T-cell (primary cell): Measurements from ENCODE around the gene KCNJ14. TPM values are rescaled to one million over a fixed set of nuclear protein-coding genes. Genes with fewer than 3 reads are reported as not detected.

Experiments
- ATAC-seq, 4 experiments: fragments of 200-7000 bp in 3 of 4; fragments of 150-1000 bp in 1 of 4; cut with Tn5 transposase; replicated peaks in 1 of 4; 1 replicate in 3 of 4; 2 replicates in 1 of 4; pipeline ENCODE4 v1.10.0; 2021; ENCODE audit warnings: moderate library complexity in 3 of 4, mild to moderate bottlenecking in 2 of 4, moderate number of reproducible peaks in 1 of 4
- CTCF ChIA-PET, 2 donors: fragments of 300-600 bp; sonication (Branson Sonifier 250); formaldehyde crosslinking; loops; one replicate each; lab custom pipeline; 2022; ENCODE audit warnings: antibody characterized with exemption in 2 of 2; lab: Charles Lee
- POLR2A ChIA-PET, 2 donors: fragments of 300-600 bp; sonication (Branson Sonifier 250); formaldehyde crosslinking; loops; one replicate each; lab custom pipeline; 2022; ENCODE audit warnings: antibody characterized with exemption in 2 of 2; lab: Charles Lee
- DNase-seq, 35 experiments: peaks; one replicate each; pipeline versions ENCODE4 v3.0.0 to v3.0.0-alpha.2; 2013 to 2023
- H3K27ac ChIP-seq: one replicate; pipeline ENCODE4 v1.5.1; 2013; ENCODE audit warnings: low read length
- H3K27me3 ChIP-seq, 2 experiments: replicated peaks in 1 of 2; 1 replicate in 1 of 2; 2 replicates in 1 of 2; pipeline versions ENCODE4 v1.6.1 to v1.7.0; 2013; ENCODE audit warnings: low read length in 1 of 2, mixed read lengths in 1 of 2; ENCODE audit not compliant: control insufficient read depth in 2 of 2, insufficient read depth in 2 of 2; ENCODE audit errors: extremely low read depth in 1 of 2
- H3K36me3 ChIP-seq, 2 donors: 1 replicate in 1 of 2; 2 replicates in 1 of 2; pipeline versions ENCODE4 v1.6.1 to v1.7.0; 2013; ENCODE audit warnings: low read length in 1 of 2; ENCODE audit not compliant: control insufficient read depth in 2 of 2, insufficient read depth in 1 of 2; ENCODE audit errors: extremely low read depth in 1 of 2
- H3K4me1 ChIP-seq, 2 experiments: 1 replicate in 1 of 2; 2 replicates in 1 of 2; pipeline versions ENCODE4 v1.6.1 to v1.7.0; 2013; ENCODE audit warnings: low read length in 2 of 2, mixed read lengths in 1 of 2; ENCODE audit not compliant: insufficient read depth in 2 of 2, control insufficient read depth in 1 of 2; ENCODE audit errors: extremely low read depth in 1 of 2
- H3K4me3 ChIP-seq, 2 donors: 1 replicate in 1 of 2; 2 replicates in 1 of 2; pipeline versions ENCODE4 v1.5.1 to v1.7.0; 2013; ENCODE audit warnings: mild to moderate bottlenecking in 2 of 2, low read length in 1 of 2, moderate library complexity in 1 of 2; ENCODE audit not compliant: control insufficient read depth in 1 of 2; ENCODE audit errors: extremely low read depth in 1 of 2
- H3K9me3 ChIP-seq: 2 replicates; pipeline ENCODE4 v1.7.0; 2013
- H3K27ac Mint-ChIP-seq, 2 donors: one replicate each; pipeline ENCODE4 v1.8.0; 2020 to 2021; ENCODE audit warnings: mild to moderate bottlenecking in 2 of 2, mixed read lengths in 2 of 2
- H3K27me3 Mint-ChIP-seq, 2 donors: one replicate each; pipeline ENCODE4 v1.8.0; 2021 to 2022; ENCODE audit warnings: mixed read lengths in 2 of 2
- H3K36me3 Mint-ChIP-seq: one replicate; pipeline ENCODE4 v1.8.0; 2021; ENCODE audit warnings: mixed read lengths
- H3K4me1 Mint-ChIP-seq, 3 donors: one replicate each; pipeline ENCODE4 v1.8.0; 2020 to 2022; ENCODE audit warnings: mixed read lengths in 3 of 3, mild to moderate bottlenecking in 1 of 3
- H3K4me3 Mint-ChIP-seq, 3 donors: one replicate each; pipeline ENCODE4 v1.8.0; 2020 to 2022; ENCODE audit warnings: mild to moderate bottlenecking in 3 of 3, mixed read lengths in 3 of 3, moderate library complexity in 3 of 3
- H3K9me3 Mint-ChIP-seq, 3 donors: one replicate each; pipeline ENCODE4 v1.8.0; 2020 to 2022; ENCODE audit warnings: mixed read lengths in 3 of 3
- WGBS: methylation state at CpG from one replicate; pipeline ENCODE4 v1.1.5; 2013; ENCODE audit warnings: missing lambda C conversion rate; ENCODE audit not compliant: insufficient coverage; 5-methylcytosine and 5-hydroxymethylcytosine counted together
- total RNA-seq, 35 experiments: library from RNA in 6 of 35; stranded (reverse) in 6 of 35; fragments of 120-200 nt in 1 of 35; gene quantifications; one replicate each; pipeline versions ENCODE4 v1.2.1 to v1.2.4 and lab custom pipeline; 2013 to 2026

Gene KCNJ14
- total RNA-seq, 5 donors from 2014 or later (not counting 1 experiment from before 2014, with no cell fraction given), result 2.6 to 3.5 (median 3.2) TPM

- H3K36me3 ChIP-seq, result no peaks in the 10 kb centered on the region
- no peak overlapping the region for H3K27ac ChIP-seq
- peaks cover 3 to 73% of the 10 kb centered on the region in 2 experiments for H3K27me3 ChIP-seq
- WGBS, result 40% methylated on average over 33 of the region's 59 CpGs
- no peaks in the 10 kb centered on the region for H3K9me3 ChIP-seq
- no peak overlapping the region for H3K4me3 ChIP-seq
- H3K36me3 Mint-ChIP-seq, result no peaks in the 10 kb centered on the region
- no peak overlapping the region for H3K27ac Mint-ChIP-seq
- H3K27me3 Mint-ChIP-seq, result peaks cover 11 to 32% of the 10 kb centered on the region in 2 donors
- H3K4me1 Mint-ChIP-seq, result peaks cover 10 to 42% (median 28%) of the 10 kb centered on the region in 3 donors
- DNase-seq (peak in 1 of 35 experiments; percentile 9), ATAC-seq (no peak)
- POLR2A ChIA-PET, result no interaction called here
- no peak overlapping the region for H3K4me3 Mint-ChIP-seq
- H3K9me3 Mint-ChIP-seq, result no peaks in the 10 kb centered on the region
- peaks cover 8 to 48% of the 10 kb centered on the region in 2 experiments for H3K4me1 ChIP-seq
- CTCF ChIA-PET, result no interaction called here
Observed at GRCh38 chr19:48498595-48499311, 43.4 kb downstream of the KCNJ14 start.

DNA sequence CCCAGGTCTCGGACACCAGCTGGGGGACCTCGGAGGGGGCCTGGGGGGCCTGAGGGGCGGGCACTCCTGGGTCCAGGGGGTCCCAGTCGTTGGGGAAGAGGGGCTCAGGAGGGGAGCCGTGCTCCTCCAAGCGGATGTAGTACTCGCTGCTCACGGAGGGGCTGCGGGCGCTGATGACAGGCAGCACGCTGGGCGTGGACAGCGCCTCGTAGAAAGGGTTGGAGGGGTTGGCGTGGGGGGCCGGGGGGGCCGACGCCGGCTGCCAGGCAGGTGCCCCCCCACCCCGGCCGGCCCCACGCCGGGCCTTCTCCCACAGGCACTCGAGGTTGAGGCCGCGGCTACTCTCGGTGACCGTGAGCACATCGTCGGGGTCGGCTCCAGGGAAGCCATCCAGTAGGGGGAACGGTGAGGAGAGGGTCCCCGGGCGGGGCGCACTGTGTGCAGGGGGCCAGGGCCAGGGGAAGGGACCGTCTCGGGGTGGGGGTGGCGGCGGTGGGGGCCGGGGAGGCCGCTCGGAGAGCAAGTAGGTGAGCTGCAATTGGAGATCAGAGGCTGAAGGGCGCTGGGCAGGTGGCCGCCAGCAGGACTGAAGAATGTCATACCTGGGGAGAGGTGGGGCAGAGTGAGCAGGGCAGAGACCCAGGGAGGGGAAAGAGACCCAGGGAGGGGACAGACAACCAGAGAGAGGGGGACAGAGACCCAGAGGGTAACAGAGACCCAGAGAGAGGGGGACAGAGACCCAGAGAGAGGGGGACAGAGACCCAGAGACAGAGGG, 44.1 kb downstream of the KCNJ14 start:
- CTCF ChIA-PET, result no interaction called here
- peak in 1 of 35 experiments; percentile 14 for DNase-seq
- Mint-ChIP-seq H3K4me3 (peak overlapping the region in 1 of 3 donors; percentile 36), H3K4me1 (peaks cover 7 to 38% (median 24%) of the 10 kb centered on the region in 3 donors), H3K27me3 (peaks cover 8 to 27% of the 10 kb centered on the region in 2 donors), H3K27ac (no peak overlapping the region), H3K9me3 (no peaks in the 10 kb centered on the region), H3K36me3 (no peaks in the 10 kb centered on the region)
- no peak overlapping the region for H3K27ac ChIP-seq
- H3K36me3 ChIP-seq, result no peaks in the 10 kb centered on the region
- H3K27me3 ChIP-seq, result peaks cover 0 to 67% of the 10 kb centered on the region in 2 experiments
- 60% methylated on average over 26 of the region's 44 CpGs for WGBS
- POLR2A ChIA-PET, result no interaction called here
- H3K9me3 ChIP-seq, result no peaks in the 10 kb centered on the region
- H3K4me1 ChIP-seq, result peaks cover 8 to 42% of the 10 kb centered on the region in 2 experiments
- ATAC-seq, result no peak
- no peak overlapping the region for H3K4me3 ChIP-seq

- Histone ChIP-seq H3K36me3 (no peaks in the 10 kb centered on the region), H3K4me3 (peak overlapping the region in 1 of 2 donors; percentile 5), H3K4me1 (peaks cover 8 to 42% of the 10 kb centered on the region in 2 experiments), H3K27ac (no peak overlapping the region), H3K9me3 (no peaks in the 10 kb centered on the region), H3K27me3 (peaks cover 0 to 52% of the 10 kb centered on the region in 2 experiments)
- H3K27ac Mint-ChIP-seq, result peak overlapping the region in 1 of 2 donors; percentile 52
- POLR2A ChIA-PET, result no interaction called here
- ATAC-seq (no peak), DNase-seq (peak in 1 of 35 experiments; percentile 4)
- H3K9me3 Mint-ChIP-seq, result no peaks in the 10 kb centered on the region
- WGBS, result 76% methylated on average over 32 of the region's 32 CpGs
- H3K4me3 Mint-ChIP-seq, result peak overlapping the region; percentile 47 to 79 (median 50)
- CTCF ChIA-PET, result interaction anchor here in 1 of 2 donors (0.9 kb wide), 1 partner anchor 83 kb away, joined by 3 read pairs; no protein-coding TSS in a partner anchor
- no peaks in the 10 kb centered on the region for H3K36me3 Mint-ChIP-seq
- H3K4me1 Mint-ChIP-seq, result peaks cover 4 to 31% (median 21%) of the 10 kb centered on the region in 3 donors
- H3K27me3 Mint-ChIP-seq, result peaks cover 4 to 14% of the 10 kb centered on the region in 2 donors
Observed at GRCh38 chr19:48500830-48501493, 45.6 kb downstream of the KCNJ14 start.

- Histone ChIP-seq H3K36me3 (no peaks in the 10 kb centered on the region), H3K4me1 (peaks cover 8 to 42% of the 10 kb centered on the region in 2 experiments), H3K4me3 (peak overlapping the region in 1 of 2 donors; percentile 5), H3K27me3 (peaks cover 0 to 45% of the 10 kb centered on the region in 2 experiments), H3K9me3 (no peaks in the 10 kb centered on the region), H3K27ac (no peak overlapping the region)
- peak overlapping the region; percentile 47 to 79 (median 50) for H3K4me3 Mint-ChIP-seq
- H3K9me3 Mint-ChIP-seq, result no peaks in the 10 kb centered on the region
- peaks cover 2% of the 10 kb centered on the region for H3K36me3 Mint-ChIP-seq
- CTCF ChIA-PET, result interaction anchor here in 1 of 2 donors (0.7 to 0.9 kb wide), 3 partner anchors 83 to 1085 kb away, joined by 3 read pairs; no protein-coding TSS in a partner anchor
- peaks cover 4 to 14% of the 10 kb centered on the region in 2 donors for H3K27me3 Mint-ChIP-seq
- WGBS, result 10% methylated on average over 19 of the region's 20 CpGs
- POLR2A ChIA-PET, result interaction anchor here in 1 of 2 donors (1.0 kb wide), 1 partner anchor 83 kb away, joined by 4 read pairs; no protein-coding TSS in a partner anchor
- H3K27ac Mint-ChIP-seq, result peak overlapping the region in 1 of 2 donors; percentile 52
- peaks cover 4 to 31% (median 21%) of the 10 kb centered on the region in 3 donors for H3K4me1 Mint-ChIP-seq
- DNase-seq, result peak in 28 of 35 experiments; percentile 22 to 73 (median 52)
- ATAC-seq, result peak; percentile 54 to 81 (median 71)
Observed at GRCh38 chr19:48501494-48502349, 46.3 kb downstream of the KCNJ14 start.

DNA sequence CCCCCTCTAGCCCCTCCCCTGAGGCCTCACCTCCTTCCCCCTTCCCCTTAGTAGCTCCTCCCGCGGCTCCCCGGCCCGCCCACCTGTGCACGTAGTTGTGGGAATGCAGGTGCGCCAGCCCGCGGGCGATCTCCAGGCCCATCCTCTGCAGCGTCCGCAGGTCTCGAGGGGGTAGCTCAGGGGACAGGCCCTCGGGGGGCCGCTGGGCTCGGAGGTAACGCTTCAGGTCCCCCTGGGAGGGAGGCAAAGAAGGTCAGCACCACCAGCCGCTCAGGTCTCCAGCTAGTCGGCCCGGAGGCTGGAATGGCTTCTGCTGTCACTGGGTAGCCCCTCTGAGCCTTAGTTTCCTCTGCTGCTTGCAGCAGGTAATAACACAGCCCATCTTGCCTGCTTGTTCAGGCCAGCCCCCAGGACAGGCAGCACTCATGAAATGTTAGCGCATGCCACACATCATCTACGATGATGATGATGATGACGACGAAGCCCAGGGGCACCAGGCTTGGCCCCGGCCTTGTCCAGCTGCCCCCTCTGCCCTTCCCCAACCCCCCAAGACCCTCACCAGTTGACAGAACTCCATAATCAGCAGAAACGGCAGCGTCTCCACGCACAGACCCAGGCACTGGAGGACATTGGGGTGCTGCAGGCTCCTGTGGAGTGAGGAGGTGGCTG, 47.1 kb downstream of the KCNJ14 start:
- Histone ChIP-seq H3K9me3 (no peaks in the 10 kb centered on the region), H3K4me3 (no peak overlapping the region), H3K4me1 (peaks cover 8 to 37% of the 10 kb centered on the region in 2 experiments), H3K27ac (no peak overlapping the region), H3K36me3 (no peaks in the 10 kb centered on the region), H3K27me3 (peaks cover 0 to 39% of the 10 kb centered on the region in 2 experiments)
- peaks cover 4 to 26% (median 21%) of the 10 kb centered on the region in 3 donors for H3K4me1 Mint-ChIP-seq
- H3K27me3 Mint-ChIP-seq, result peaks cover 0 to 10% of the 10 kb centered on the region in 2 donors
- peaks cover 3% of the 10 kb centered on the region for H3K36me3 Mint-ChIP-seq
- 21% methylated on average over 17 of the region's 27 CpGs for WGBS
- DNase-seq (peak in 29 of 35 experiments; percentile 50 to 83 (median 70)), ATAC-seq (peak; percentile 17 to 78 (median 73))
- no peaks in the 10 kb centered on the region for H3K9me3 Mint-ChIP-seq
- ChIA-PET POLR2A (interaction anchor here (0.5 to 1.0 kb wide), 2 partner anchors 82 to 116 kb away, joined by 4 read pairs; partner anchors contain the start of gene RPL18 (in 1 of the 2)), CTCF (interaction anchor here in 1 of 2 donors (0.7 to 0.9 kb wide), 2 partner anchors 82 to 1086 kb away, joined by 3 read pairs; no protein-coding TSS in a partner anchor)
- H3K27ac Mint-ChIP-seq, result no peak overlapping the region
- H3K4me3 Mint-ChIP-seq, result peak overlapping the region in 1 of 3 donors; percentile 79
